Fibroblast of gingiva (primary cell): Measurements from ENCODE around the gene IL11.
"Not testable (repeated sequence)": the region's sequence is repeated elsewhere in the genome, so short reads cannot be mapped to it uniquely, and the experiment has no call there.

ENCODE experiments used
- DNase-seq: peaks from one replicate; pipeline ENCODE4 v3.0.0-alpha.2; 2011; ENCODE audit warnings: low read depth

Gene IL11

DNA sequence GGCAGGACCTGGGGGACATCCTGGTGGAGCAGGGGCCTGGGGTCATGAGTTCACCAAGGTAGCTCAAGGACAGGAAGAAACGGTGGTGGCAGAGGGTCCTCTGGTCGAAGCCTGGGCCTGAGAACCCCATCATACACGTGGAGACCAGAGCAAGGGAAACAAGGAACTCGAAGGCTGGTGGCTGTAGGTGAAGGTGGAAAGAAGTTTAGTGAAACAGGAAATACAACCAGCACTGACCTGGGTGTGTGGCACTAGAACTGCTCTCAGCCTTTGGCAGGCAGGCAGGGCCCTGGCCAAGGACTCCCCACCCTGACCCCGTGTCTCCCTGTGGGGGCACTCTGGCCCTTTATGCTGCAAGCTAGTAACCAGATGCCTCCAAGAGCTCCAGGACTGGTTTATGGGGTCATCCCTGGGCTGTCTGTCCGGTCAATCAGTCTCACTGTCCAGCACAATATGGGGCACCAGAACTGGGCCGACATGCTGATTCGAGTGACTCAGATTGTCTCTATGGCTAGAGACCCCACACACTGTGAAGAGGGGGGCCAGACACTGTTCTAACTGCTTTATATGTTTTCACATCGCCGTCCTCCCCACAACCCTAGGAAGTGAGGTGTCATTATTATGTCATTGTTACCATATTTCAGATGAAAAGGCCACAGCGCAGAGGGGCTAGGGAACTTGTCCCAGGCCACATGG, 19.5 kb downstream of the IL11 start:
- DNase-seq = no peak

DNA sequence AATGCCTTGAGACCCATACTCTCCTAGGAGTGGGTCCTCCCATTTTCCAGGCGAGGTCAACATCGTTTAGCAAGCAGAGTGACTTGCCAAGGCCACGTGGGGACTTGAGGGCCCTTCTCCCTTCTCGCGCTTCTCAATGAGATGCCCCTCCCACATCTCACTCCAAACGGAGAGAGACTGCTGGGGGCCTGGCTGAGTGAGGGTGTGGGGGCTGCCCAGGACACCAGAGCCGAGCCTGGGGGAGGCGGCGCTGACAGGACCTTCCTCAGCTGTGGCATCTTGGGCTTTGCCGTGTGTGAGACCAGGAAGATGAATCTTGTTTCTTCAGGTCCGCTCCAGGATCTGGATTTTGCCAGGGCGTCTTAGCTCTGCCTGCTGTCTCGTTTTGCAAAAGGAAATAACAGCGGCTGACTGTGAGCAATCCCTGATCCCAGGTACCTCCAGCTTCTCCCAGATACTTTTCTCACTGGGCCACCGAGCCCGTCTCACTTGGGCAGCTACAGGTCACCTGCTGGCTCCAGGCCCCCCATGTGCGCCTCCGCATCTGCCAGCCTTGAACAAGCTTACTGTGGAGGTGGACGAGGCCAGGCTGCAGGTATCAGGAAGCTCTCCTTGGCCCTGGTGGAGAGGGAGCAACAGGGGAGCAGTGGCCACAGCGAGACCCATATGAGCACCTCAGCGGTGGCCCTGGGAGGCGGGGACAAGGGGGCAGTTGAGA, 21.8 kb downstream of the IL11 start:
- DNase-seq = no peak

DNA sequence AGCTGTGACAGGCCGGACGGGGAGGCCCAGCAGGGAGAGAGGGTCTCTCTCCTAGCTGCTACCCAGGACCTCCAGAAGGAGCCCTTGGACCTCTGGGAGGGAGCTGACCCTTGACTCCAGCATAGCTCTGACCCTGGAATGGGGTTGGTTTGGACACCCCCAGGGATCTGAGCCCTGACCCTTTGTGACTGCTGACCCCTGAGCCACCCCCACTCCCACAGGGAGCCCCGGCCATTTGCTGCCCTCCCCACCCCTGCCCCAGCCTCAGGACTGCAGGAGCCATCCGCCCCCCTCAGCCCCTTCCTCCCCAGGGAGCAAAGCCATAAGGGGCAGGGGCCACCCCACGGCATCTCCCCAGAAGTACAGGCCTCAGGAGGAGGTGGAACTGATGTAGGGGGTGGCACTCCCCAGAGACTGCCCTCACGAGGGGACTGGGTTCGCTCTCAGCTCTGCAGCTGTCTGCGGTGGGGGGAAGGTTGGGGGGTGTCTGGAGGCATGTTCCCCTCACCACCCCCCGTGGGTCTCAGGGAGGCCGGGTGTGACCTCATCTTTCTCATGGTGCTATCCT, 22.7 kb downstream of the IL11 start:
- no peak for DNase-seq

DNA sequence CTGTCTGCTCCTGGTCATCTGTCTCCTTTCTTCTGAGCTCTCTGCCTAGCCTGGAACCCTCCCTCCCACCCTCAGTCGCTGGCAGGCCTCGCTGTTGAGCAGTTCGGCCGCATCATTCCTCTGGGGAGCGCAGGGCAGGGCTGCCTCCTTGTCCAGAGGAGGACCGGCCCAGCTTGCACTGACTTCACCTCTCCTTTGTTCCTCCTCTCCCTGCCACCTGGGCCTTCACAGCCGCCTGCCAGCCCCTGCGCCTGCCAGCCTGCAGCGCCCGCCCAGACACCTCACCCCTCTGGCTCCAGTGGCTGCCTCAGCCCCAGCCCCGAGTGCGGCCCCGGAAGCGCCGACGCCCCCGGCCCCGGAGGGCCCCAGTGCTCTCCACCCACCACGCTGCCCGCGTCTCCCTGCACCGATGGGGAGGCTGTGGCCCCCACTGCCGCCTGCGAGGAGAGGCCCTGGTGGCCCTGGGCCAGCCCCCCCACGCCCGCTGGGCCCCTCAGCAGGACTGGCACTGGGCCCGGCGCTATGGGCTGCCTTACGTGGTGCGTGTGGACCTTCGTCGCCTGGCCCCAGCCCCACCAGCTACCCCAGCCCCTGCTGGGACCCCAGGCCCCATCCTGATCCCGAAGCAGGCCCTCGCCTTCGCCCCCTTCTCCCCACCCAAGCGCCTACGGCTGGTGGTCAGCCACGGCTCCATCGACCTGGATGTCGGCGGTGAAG, 23.4 kb downstream of the IL11 start:
- no peak for DNase-seq

DNA sequence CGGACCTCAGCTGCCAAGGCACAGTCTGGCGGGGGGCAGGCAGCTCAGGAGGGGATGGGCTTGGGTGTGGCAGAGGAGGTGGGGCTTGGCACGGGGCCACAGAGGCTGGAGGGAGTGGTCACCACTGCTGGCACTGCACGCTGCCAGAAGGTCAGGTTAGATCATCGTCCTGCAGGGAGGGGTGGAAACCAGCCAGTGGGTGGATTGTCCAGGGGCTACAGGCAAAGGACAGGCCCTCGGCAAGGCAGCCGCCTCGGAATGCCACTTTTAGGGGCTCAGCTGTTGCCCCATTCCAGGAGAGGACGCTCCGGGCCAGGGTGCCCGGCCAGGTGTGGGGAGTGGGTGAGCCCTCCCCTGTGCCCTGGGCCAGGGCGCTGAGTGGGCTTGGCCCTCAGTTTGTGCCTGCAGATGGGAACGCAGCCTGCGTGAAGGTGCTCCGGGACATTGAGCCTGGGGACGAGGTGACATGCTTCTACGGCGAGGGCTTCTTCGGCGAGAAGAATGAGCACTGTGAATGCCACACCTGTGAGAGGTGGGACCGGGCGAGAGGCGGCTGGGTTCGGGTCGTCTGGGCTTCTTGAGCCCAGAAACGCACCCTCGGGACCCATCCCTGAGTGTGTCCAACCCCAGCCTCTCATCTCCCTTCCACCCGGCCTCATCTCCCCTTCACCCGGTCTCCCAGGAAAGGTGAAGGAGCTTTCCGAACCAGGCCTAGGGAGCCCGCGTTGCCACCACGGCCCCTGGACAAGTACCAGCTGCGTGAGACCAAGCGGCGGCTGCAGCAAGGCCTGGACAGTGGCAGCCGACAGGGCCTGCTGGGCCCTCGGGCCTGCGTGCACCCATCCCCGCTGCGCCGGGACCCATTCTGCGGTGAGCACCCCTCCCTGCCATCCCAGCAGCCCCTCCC, 24.2 kb downstream of the IL11 start:
- no peak for DNase-seq

DNA sequence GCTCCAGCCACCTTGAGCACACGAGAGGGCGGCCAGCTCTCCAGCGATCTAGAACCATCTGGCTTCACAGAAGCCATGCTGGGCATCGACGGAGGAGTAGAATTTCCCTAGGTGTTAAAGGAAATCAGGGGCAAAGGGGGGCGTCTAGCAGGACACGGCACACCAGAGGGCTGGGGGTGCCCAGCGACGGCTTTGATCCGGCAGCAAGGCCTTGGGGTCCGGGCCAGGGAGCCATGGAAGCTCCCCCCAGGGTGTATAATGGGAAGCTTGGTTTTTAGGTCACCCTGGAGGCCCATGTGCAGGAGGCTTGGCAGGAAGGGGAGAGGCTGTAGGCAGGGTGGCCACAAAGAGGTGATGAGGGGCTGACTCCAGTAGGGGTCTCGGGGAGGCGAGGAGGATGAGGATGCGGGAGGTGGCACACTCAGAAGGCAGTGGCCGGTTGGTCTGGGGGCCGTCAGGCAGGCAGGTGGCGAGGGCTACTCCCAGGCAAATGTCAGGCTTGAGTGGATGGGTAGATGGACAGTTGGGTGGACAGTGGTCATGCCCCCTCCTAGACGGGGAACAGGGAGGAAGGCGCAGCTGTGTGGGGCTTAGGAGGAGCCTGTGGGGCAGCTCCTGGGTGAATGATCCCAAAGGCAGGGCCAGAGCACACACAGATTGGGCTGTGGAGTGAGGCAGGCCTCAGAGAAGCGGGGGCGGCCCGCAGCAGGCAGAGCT, 25.0 kb downstream of the IL11 start:
- no peak for DNase-seq

DNA sequence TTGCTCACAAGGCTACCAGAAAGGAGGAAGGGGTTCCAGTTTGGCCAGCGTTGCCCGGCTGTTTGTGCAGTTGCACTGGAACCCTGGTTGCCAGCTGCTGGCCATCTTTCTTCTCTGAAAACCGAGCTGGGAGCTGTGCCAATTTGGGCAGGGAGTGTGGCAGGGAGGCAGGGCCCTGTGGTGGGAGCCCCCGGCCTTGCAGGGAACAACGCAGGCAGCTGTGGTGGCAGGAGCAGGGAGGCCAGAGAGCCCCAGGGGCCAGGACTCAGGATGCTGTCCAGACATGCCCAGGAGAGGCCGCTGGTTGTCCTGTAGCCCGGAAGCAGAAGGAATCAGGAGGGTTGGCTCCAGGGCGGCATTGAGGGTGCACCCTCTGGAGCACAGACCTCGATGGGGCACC, 25.8 kb downstream of the IL11 start:
- no peak for DNase-seq

DNA sequence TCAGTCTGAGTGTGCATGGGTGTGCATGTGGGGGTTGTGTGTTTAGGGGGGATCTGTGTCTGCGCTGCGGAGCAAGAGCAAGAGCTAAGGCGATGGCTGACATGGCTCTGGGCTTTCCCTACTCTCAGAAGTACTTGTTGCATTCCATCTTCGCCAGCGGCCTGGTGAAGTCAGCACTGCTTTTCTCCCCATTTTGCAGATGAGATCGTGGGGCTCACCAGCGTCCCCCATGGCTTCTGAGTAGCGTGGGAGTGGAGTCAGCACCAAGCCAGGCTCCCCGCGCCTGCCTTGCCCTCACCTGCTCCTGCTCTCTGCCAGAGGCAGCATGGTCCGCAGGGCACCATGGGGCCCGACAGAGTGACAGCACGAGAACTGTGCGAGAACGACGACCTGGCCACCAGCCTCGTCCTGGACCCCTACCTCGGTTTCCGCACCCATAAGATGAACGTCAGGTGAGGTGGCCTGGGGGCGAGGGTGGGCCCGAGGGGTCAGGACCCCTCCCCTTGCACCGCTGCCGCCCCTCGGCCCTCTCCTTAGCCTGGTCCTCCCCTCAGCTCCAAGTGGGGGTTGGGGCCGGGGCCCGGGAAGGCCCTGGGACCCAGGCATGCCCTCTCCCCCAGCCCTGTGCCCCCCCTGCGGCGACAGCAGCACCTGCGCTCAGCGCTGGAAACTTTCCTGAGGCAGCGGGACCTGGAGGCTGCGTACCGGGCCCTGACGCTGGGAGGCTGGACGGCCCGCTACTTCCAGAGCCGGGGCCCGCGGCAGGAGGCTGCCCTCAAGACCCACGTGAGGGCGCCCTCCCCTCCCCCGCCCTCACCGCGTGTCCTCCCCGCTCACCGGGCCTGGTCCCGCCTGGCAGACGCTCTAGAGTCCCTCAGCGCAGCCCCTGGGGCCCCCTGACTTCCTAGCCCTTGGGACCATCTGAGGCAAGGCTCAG, 28.4 kb downstream of the IL11 start:
- no peak for DNase-seq

DNA sequence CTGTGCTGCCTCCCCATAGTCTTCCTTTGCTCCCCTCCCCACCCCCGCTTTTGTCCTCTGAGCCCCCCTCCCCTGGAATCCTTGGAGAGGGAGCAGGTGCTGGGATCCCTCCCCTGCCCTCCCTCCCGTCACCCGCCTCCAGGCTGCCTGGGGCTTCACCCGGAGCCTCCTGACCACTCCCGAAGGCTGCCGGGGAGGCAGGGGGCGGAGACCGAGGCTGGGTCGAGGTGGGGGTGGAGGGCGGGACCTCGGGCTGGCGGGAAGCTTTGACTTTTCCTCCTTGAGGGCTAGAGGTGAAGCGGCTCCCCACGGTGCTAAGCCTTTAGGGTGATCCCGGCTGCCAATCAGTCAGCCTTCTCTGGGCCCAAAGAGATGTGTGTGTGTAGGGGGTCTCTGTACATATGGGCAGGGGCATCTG, 29.1 kb downstream of the IL11 start:
- DNase-seq = peak; percentile 43

DNA sequence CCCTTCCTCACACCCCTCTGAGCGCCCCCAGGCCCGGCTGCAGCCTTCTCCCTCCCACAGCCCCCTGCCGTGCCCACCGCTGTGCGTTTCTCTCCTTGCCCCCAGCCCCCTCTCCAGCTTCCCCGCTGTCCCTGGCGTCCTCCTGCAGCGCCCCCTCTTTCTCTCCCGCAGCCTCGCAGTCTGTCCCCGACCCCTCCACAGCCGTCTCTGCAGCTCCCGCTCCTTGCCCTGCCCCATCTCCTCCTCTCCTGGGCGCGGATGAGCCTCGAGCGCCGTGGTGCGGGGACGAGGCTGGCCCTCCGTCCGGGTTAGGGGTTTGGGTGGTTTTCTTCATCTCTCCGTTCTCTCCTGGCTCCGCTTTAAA, 29.5 kb downstream of the IL11 start:
- no peak for DNase-seq

DNA sequence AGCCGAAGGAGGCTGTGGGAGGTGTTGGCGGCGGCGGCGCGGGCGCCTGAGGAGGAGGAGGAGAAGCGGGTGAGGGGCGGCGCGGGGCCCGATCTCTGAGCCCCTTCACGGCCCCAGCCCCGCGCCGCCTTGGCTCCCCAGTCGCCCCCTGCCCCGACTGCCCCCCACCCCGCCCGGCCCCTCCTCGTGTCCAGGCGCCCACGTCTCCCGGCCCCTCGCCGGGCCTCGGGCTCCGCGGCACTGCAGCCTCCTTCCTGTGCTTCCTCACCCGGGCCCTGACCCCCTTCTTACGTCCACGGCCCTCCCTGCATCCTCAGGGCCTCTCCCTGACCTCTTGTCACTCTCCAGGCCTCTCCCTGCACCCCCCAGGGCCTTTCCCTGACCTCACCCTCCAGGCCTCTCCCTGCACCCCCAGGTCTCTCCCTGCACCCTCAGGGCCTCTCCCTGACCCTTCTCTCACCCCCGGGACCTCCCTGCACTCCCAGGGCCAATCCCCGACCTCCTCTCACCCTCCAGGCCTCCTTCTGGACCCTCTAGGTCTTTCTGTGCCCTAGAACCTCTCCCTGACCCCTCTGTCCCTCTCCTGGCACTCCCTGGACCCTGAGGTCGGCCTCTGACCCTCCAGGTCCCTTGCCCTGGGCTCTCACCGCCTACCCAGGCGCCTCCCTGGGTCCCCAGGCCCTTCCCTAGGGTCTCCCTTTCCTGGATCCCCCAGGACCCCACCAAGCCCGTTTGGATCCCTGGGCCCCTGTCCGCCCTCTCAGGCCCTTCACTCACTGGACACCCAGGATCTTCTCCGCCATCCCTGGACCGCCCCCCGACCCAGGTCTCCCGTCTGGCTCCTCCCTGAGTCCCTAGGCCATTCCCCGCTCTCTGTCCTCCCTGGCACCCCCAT, 30.1 kb downstream of the IL11 start:
- DNase-seq = no peak

DNA sequence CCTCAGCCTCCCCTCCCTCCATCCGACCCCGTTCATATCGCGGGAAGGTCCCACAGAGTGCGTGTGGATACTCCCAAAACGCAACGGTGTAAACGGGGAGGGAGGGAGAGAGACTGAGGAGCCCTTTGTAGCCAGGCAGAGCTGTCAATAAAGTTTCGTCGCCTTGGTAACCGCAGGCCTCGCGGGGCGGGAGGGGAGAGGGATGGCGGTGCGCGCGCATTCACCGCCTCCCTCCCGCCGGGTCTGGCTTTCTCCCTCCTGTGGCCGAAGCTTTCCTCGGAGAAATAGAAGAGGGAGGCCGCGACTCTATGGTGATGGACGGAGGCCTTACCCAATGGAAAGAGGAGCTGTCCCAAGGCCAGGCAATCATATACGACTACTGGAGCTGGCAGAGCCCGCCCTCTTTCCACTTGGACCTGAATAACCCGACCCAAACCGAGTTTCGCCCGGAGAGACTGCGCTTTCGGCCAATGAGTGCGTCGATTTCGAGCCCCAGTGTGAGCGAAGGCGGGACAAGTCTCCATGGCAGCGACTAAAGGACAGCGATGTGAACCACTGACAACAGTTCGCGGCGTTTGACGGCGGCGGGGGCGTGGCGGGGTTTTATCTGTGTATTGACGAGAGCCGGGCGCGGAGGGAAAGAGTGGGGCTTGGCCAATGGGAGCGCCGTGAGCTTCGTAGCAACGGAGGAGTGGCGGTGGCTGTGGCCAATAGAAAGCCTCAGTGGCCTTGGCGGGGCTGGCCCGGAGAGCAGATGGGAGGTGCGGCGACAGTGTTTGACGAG, 31.0 kb downstream of the IL11 start, which contains the start of gene KMT5C:
Gene KMT5C, plus strand, starts transcription at position 772 of the 784 bp plus-strand sequence. CDS start 2,061 bp downstream, outside the sequence.
- DNase-seq = peak; percentile 100

DNA sequence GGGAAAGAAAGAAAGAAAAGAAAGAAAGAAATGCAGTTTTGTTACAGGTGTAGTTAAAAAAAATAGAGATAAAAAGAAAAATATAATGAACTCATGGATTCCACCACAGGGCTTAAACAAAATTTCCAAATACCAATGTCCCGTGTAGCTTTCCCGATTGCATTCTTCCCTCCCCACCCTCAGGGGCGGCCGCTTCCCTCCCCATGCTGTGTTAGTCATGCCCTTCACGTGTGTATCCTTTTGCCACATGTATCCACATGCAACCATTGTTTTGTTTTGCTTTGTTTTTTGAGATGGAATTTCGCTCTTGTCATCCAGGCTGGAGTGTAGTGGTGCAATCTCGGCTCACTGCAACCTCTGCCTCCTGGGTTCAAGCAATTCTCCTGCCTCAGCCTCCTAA, 34.2 kb downstream of the IL11 start:
- DNase-seq = peak; percentile 47

DNA sequence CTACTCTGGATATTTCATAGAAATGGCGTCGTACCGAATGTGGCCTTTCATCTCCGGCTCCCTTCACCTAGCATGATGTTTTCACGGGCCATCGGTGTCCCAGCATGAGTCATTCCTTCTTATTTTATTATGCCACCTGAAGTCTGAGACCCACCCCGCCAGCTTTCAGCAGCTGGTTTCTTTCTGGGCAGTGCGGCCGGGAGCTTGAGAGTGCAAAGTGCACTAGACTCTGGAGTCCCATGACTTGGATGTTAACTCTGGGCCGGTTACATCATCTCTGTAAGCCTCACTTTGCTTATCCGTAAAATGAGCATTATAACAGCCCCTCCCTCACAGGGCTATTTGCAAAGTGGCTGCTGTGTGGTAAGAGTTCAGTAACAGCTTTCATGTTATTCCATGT, 36.4 kb downstream of the IL11 start:
- DNase-seq = no peak

DNA sequence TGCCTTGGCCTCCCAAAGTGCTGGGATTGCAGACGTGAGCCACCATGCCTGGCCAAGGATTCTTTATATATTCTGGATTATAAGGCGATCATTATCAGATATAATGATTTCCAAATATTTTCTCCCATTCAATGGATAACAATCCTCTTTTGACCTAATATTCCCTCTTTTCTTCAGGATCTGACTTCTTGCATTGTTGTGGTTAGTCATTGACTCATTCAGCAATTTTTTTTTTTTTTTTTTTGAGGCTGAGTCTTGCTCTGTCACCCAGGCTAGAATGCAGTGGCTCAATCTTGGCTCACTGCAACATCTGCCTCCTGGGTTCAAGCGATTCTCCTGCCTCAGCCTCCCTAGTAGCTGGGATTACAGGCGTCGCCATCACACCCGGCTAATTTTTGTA, 40.5 kb downstream of the IL11 start:
- not testable (repeated sequence) for DNase-seq

DNA sequence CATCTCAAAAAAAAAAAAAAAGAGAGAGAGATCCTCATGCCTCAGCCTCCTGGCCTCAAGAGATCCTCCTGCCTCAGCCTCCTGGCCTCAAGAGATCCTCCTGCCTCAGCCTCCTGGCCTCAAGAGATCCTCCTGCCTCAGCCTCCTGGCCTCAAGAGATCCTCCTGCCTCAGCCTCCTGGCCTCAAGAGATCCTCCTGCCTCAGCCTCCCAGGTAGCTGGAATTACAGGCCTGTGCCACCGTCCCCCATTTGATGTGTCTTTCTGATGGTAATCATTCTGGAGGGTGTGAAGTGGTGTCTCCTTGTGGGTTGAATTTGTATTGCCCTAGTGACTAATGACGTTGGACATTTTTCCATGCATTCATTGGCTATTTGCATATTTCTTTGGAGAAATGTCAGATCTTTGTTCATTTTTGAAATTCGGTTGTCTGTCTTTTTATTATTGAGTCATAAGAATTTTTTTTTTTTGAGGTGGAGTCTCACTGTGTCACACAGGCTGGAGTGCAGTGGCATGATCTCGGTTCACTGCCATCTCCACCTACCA, 41.4 kb downstream of the IL11 start:
- DNase-seq = not testable (repeated sequence)

DNA sequence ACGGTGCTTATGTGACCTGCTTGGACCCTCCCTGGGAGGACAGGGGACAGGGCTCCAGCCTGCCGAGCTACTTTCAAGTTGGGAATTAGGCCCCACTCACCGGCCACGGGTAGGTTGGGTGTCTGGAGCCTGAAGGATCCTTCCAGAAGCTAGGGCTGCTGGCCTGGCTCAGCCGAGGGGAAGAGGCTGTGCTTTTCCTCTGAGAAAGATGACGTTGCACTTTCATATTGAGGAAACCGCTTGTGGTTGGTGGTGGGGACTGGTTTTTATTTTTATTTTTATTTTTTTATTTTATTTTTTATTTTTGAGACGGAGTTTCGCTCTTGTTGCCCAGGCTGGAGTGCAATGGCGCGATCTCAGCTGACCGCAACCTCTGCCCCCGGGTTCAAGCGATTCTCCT, 45.1 kb downstream of the IL11 start, which contains the start of gene TMEM150B:
Gene TMEM150B, minus strand, starts transcription at position 170 of the 400 bp plus-strand sequence. CDS start 4,305 bp downstream, outside the sequence.
- DNase-seq = no peak

DNA sequence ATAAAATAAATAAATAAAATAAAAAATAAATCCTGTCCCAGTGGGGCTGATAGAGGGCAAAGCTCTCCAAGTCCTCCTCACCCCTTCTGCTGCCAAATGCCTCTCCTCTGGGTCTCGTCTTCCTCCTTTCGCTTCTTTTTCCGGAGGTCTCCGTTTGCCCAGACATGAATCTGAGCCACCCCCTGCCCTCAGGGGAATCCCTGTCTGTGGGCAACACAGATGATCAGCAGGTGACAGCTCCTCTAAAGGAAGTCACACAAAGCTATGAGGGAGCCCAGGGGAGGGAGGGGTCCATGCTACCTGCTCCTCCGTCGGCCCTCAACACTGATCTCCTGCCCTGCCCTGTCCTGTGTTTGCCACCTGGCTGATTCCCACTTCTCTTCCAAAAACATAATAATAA, 45.6 kb downstream of the IL11 start:
- no peak for DNase-seq
